H1 (cell line): Measurements from ENCODE around the gene JMJD7.

ENCODE experiments used
- ATF3 ChIP-seq: IDR thresholded peaks from 2 replicates; pipeline ENCODE4 v1.6.1; 2011; ENCODE audit warnings: low read depth, mild to moderate bottlenecking, low read length; ENCODE audit not compliant: insufficient read depth
- CBX5 ChIP-seq: fragments of 300-800, 300-1000 bp; sonication (generic); IDR thresholded peaks from 2 replicates; pipeline ENCODE4 v1.7.1; 2016; ENCODE audit warnings: antibody characterized with exemption, low read length, low read depth
- CTCF ChIP-seq, 3 experiments: IDR thresholded peaks; 1 replicate in 2 of 3; 2 replicates in 1 of 3; pipeline versions ENCODE4 v1.5.1 to v1.6.1; 2011; ENCODE audit warnings: low read length in 3 of 3, mild to moderate bottlenecking in 3 of 3, inconsistent platforms in 2 of 3, low read depth in 1 of 3, moderate library complexity in 1 of 3; ENCODE audit not compliant: insufficient read depth in 1 of 3; ENCODE audit errors: control extremely low read depth in 1 of 3
- SP1 ChIP-seq: IDR thresholded peaks from 2 replicates; pipeline ENCODE4 v1.6.1; 2011; ENCODE audit warnings: low read depth, low read length
- TAF1 ChIP-seq: IDR thresholded peaks from 2 replicates; pipeline ENCODE4 v1.6.1; 2011; ENCODE audit warnings: mild to moderate bottlenecking, low read depth, low read length

DNA sequence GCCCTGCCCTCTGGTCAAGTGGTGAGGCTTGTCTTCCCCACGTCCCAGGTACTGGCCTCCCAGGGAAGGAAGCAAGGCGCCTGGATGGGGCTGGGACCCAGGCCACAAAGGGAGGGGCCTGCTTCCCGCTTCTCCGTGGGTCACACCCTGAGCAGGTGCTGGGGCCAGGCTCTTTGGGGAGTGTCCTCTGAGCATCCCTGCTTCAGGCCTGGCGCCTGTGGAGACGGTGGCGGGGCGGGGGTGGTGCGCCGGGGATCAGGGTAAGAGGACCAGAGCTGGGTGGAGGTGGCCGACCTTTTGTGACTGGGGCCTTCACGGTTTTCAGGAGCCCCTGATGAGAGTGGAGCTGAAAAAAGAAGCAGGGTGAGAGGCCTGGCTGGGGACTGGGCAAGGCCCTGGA lies 14.3 kb downstream of the JMJD7 start:
- TF ChIP-seq CTCF (IDR thresholded peaks at IDR 0.05; ENCODE audit: control extremely low read depth in 1 of 3, insufficient read depth in 1 of 3, low read depth in 1 of 3, low read length in 3 of 3) (no peak), SP1 (no peak), TAF1 (no peak), CBX5 (no peak), ATF3 (no peak)
